Measurements from ENCODE around the gene TAS2R41.

Gene TAS2R41

DNA sequence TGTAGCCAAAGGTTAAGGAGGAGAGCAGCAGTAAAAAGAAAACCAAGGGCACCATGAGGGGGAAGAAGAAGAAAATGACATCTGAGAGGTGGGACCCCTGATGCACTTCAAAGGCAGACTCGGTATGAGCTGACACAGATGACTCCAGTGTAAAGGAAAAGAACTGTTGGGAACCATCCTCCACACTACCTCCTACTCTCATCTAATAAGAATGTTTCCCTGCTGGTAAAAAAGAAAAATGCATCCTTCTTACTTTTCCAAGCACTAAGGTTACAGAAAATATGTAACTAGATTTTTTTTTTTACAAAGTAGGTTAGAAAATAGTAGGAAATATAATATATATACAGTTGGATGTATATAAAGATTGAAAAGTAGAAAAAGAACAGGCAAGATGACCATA lies 16.9 kb downstream of the TAS2R41 start:
- peak; percentile 32 for DNase-seq

- DNase-seq, result no peak
Measured at GRCh38 chr7:143495851-143496250, 18.2 kb downstream of the TAS2R41 start.

DNA sequence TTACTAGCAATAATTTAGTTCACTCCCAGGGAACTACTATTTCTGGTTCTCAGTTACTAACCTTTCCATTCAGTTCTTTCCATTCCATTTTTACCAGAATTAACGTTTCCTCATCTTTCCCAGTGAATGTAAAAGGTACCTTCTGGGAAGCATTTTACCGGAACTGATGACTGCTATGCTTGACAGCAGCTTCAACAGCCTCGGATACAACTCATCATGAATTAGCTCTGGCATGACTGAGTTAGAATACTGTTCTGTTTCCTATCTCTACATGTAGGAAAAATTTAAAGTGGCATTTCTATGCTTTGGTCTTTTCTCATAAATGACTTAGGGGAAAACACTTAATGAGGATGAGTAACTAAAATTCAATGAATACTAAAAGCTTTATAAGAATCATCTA lies 18.6 kb downstream of the TAS2R41 start:
- DNase-seq, result no peak

DNA sequence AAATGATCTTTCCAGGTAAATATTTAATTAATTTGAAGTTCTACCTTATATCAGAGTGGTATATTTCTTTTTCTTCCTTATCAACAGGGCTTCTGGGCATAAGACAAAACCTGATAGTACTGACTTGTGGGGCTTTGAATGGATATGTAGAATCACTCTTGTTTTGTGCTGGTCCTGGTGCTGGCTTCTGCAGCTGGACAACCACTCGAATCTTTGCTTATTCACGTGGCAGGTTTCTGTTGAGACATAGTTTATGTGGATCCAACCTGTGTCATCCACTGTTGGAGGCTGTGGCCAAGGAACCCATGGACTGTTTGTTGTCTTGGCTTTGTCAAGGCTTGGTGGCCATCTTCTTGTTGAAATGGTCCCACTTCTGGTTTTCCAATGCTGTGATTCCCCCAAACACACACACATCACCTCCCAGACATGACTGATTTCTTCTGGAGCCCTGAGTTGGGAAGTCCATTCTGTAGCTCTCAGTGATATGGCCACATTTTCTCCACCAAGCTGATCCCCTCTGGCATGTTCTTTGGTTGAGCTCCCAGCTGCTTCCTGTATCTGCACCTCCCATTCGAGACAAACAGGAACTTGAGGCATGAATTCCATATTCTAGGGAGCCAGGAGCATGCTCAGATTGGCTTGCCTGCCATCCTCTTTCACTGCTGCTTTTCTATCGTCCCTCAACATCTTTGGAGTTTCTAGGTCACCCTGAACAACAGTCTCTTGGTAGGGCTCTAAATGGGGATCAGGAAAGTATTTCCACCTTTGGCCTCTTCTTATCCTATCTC lies 19.5 kb downstream of the TAS2R41 start:
- DNase-seq, result no peak

- DNase-seq, result peak; percentile 26
Measured at GRCh38 chr7:143499246-143499645, 21.6 kb downstream of the TAS2R41 start.

DNA sequence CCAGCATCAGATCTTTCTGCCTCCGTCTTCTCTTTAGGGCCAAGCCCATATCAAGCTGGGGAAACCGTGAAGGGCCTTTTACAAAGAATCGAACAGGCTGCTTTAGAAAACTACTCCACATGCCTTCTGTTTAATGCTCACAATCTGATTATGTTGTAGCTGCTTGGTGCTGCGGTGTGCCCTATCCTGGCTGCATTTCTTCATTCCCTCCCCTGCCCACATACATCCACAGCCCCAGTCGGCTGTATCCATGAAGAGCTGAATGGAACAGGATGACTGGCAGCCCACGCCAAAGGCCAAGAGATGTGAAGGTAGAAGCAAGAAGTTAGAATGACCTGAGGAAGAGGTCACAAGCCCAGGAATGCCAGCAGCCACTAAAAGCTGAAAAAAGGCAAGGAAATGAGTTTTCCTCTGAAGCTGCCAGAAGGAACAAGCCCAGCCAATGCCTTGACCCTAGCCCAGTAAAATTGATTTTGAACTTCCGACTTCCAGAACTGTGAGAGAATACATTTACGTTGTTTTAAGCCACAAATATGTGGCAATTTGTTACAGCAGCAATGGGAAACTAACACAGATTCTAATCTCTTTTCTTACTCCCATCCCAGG lies 22.2 kb downstream of the TAS2R41 start:
- no peak for DNase-seq

GRCh38 chr7:143503261-143503660 lies 25.6 kb downstream of the TAS2R41 start:
- DNase-seq, result no peak

DNA sequence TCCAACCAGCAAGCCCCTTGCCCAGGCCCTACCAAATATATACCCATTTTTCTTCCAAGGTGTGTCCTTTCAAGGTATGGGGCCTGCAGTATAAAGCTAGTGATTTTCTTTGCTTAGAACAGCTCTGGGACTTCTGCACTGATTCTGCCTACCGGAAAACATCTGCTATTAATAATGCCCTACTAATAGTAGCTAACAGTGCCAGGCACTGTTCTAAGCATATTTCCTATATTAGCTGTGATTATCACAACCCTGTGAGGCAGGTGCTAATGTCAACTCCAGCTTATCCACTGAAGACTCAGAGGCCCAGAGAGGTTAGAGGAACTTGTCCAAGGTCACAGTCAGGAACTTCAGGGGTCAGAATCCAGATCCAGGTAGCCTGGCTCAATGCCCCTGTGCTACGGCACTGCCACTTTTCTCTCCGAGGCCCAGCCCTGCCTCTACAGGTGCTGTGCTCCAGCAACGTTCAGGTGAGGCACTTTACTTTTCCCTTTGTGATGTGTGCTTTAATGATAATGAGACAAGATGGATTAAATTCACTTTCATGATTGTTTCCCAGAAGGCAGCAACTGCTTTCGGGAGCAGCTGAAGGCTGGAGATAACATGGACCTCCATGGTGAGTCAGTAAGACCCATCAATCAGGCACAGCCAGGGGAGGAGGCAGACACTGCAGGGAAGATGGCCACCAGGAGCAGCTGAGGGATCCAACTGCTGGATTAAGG lies 26.7 kb downstream of the TAS2R41 start:
- DNase-seq, result peak; percentile 57

GRCh38 chr7:143504937-143505297 lies 27.2 kb downstream of the TAS2R41 start:
- no peak for DNase-seq

DNA sequence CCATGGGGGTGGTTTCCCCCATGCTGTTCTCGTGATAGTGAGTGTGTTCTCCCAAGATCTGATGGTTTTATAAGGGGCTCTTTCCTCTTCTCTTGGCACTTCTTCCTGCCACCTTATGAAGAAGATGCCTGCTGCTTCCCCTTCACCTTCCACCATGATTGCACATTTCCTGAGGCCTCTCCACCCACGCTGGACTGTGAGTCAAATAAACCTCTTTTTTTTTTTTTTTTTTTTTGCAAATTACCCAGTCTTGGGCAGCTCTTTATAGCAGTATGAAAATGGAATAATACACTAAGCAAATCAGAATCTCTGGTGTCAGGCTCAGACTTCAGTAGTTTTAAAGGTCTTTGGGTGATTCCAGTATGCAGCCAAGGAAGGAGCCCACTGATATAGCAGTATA lies 28.2 kb downstream of the TAS2R41 start:
- no peak for DNase-seq

DNA sequence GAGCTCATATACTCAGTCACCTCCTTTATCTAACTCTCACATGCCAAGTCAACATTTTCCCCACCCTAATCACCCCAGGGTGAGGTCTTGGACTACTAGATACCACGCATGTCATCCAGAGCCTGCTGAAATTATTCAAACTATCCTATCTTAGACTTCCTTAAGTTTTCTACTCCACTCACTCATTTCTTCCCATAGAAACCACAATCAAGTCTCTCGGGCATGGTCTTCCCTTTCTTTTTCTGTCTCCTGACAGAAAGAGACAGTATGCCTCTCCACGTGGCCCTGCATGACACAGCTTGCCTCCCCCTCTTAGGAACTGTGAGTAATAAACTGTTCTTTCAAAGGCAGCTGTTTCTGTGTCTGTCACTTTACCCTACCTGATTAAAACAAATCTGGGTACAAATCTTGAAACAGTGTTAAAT lies 29.4 kb downstream of the TAS2R41 start:
- DNase-seq, result no peak

DNA sequence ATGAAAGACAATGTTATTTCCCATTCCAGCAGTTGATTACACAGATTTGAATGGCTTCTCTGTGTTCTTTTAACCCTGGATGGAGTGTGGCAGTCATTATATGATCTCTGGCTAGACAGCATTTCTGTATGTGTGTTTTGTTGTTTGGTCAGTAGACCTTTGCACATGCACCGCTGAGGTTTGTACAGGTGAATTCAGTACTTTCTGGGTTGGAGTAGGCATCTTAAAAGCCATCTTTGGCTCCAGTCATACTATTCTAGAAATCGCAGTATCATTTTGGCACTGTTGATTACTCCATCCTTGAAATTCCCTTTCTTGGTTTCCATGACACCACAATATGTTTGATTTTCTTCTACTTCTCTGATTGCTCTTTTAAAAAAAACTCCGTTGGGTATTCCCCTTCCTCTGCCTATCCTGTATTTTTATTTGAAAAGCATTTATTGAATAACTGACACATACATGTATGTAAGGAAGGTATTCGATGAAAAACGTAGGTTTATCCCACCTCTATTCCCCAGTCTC lies 29.9 kb downstream of the TAS2R41 start:
- no peak for DNase-seq

DNA sequence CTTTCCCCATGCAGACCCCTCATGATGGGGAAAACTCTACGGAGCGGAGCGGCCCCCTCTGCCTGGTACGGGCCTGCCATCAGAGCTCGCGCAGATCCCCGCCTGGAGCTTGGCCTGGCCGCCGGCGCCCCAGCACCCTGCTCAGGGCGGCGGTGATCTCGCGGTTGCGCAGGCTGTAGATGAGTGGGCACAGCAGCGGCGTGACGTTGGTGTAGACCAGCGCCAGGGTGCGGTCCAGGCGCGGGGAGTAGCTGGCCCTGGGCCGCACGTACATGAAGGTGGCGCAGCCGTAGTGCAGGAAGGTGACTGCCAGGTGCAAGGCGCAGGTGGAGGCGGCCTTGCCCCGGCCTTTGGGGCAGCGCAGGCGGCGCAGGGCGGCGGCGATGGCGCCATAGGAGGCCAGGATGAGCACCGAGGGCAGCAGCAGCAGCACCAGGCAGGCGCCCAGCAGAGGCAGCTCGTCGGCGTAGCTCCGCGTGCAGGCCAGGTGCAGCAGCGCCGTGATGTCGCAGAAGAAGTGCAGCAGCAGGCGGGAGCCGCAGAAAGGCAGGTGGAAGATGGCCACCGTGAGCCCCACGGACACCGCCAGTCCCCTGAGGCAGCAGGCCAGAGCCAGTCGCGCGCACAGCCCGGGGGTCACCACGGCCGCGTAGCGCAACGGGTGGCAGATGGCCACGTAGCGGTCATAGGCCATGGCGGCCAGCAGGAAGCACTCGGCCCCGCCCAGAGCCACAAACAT lies 33.4 kb downstream of the TAS2R41 start:
- DNase-seq, result no peak

DNA sequence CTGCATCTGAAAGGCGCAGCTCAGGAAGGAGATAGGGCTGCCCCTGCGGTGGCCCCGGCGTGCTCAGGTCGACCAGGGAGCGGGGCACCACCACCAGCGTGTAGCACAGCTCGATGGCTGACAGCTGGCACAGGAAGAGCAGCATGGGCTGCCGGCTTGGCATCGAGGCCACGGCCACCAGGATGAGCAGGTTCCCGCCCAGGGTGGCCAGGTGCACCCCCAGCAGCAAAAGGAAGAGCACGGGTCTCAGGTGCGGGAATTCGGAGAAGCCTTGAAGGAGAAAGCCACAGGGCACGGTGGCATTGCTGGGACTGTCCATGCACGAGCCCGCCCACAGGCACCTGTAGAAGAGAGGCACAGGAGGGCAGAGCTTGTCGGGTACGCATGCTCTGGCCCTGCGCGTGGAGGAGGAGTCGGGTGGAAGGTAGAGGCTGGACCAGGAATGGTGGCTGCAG lies 33.9 kb downstream of the TAS2R41 start:
- no peak for DNase-seq

DNA sequence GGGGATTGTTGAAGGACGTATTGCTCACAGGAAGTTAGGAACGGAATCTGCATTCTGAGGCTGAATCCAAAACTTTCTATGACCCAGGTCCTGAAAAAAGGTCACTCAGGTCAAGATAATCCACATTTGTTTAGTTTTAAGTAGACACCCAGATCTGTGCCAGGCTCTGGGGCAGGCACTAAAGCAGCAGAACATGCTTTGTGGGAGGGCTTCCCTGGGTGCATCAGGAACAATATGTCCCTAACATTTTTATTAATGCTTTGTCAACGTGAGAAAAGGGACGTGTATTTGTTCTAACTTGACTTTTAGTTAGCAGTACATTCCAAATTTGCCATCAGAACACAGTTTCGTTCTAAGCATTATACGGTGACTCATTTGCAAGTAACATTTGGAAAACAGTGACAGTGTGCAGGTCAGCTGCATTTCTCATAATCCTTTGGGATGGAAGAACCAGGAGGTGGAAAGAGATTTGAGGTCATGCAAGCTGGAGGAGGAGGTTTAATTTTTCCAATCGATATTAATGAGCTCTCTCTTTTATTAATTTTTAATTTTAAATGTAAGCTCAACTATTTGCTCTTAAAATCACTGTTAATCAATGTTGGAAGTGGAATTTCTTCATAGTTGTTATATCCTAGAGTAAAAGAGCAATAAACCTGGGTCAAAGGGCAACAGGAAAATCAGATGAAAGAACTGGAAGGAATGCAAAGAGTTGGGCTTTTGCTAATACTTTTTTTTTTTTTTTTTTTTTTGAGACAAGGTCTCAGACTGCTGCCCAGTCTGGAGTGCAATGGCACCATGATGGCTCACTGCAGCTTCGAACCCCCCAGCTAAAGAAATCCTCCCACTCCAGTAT lies 35.0 kb downstream of the TAS2R41 start:
- no peak for DNase-seq

DNA sequence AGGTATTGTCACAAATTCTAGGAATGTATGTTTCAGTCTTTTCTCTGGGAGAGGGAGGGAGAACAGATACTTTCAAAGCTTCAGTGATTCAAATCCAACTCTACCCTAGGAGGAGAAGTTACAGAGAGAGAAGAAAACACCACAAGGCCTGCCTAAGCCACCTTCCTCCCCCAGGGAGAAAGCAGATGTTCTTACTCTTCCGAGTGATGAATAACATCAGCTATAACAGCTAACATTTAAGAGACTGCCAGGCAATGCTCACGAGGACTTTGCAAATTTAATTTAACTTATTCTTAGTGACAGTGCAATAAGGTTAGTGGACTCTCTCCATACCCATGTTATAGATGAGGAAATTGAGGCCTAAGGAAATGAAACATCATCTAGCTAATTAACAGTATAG lies 36.8 kb downstream of the TAS2R41 start:
- DNase-seq, result no peak

DNA sequence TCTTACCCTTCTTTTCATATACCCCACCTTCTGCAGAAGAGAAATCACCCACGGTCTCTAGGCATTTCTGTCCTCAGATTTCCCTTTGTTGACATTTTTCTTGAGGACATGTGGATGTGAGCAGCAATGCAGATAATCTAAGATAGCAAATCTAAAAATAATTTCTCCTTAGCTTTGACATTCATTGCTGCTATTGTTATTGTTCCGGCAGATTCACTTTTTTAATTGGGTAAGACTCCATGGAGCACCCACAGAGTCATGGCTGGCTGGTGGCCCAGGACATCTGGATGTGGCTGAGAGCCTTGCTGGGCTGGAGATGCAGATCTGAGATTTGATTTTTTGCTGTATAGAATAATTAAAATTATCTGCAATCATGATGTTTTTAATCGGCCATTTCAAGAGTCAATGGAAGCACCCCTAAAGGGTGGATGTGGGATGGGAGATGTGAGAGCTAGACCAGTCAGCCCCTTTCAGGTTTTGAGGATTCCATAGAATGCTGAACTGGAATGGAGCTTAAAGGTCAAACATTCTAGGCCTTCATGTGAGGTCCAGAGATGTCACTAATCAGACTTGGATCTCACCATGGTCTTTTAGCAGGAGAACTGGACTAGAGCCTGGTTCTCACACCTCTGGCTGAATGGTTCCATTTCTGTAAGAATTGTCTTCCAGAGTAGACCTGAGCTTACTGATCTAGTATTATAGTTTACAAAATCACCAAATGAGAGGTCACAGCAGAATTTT lies 37.5 kb downstream of the TAS2R41 start:
- no peak for DNase-seq

DNA sequence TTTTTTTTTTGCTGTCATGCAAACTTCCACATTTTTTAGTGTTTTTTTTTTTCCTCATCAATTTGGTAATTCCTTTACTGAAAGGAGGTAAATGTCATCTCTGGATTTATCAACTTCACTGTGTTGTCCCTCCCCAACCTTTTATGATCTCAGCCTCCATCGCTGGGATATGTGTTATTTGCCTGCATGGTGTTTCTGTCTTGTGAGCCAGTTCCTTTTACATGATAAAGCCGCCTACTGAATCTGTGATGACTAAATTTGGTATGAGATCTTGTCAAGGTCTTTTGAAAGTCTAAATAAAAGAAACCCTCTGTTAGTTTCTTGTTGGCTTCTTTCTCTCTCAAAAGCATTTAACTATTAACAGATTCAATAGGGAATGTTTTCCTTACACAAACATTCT lies 39.3 kb downstream of the TAS2R41 start:
- DNase-seq, result no peak

GRCh38 chr7:143518521-143518920 lies 40.8 kb downstream of the TAS2R41 start:
- DNase-seq, result no peak

DNA sequence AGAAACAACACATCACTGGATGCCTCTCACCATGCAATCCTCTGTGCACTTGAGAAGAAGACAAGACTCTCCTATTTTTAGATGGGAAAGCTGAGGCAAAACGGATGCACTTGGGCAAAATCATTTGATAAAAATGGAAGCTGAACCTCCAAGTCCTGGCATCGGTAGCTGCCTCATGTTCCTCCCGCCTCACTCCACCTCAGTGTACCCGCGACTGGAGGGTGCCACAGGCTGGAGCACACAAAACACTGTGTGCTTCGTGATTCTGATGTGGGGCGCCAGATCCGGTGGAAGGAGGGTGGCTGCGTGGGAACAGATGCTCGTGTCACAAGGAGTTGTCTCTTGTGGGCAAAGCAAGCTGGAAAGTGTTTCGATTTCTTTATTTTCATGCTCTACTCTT lies 41.3 kb downstream of the TAS2R41 start:
- no peak for DNase-seq

DNA sequence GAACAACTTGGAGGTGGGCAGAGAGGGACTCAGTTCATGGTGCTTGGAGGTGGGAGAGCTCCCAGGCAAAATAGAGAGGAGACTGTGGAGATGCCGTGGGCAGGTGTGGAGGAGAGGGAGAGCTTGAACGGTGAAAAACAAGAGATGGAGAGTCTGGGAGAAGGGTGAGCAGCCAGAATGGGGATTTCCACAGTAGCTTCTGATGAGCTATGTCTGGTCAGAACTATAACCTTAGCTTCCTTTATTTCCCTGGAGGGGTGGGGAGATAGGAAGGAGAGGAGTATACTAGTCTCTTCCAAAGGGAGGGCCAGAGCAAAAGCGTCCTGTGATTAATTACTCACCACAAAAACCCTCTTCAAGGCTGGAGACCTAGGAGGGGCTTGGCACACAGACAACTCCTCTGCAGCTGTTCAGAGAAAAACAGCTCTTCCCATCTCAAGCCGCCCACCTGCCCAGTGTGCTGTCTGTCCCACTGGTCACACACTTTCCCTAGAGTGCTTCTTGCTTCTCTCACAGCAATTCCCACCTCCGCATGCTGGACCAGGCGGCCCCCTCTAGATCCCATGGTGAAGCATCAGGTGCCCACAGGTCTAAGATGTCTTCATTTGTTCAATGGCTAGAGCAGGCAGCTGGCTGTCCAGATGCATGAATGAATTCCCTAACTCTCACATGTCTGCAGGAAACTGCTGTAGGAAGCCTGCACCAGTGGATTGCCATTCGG lies 41.9 kb downstream of the TAS2R41 start:
- DNase-seq, result peak; percentile 80
